ENCODE measurements around the gene SLC4A4. TPM values are rescaled to one million over a fixed set of nuclear protein-coding genes. Genes with fewer than 3 reads are reported as not detected.

SLC4A4 gene
- total RNA-seq, 1 experiment from 2014 or later: 1.1 TPM

- no peak overlapping the region for H3K4me3 Mint-ChIP-seq
- no peaks in the 10 kb centered on the region for H3K36me3 Mint-ChIP-seq
- CTCF ChIA-PET: no interaction called here
- H3K9me3 Mint-ChIP-seq: no peaks in the 10 kb centered on the region
- H3K27ac Mint-ChIP-seq: no peak overlapping the region
- POLR2A ChIA-PET: no interaction called here
- no peaks in the 10 kb centered on the region for H3K27me3 Mint-ChIP-seq (ENCODE audit: low read depth)
- DNase-seq (ENCODE audit: low spot score) (no peak), ATAC-seq (no peak)
- no peaks in the 10 kb centered on the region for H3K4me1 Mint-ChIP-seq
- TF ChIP-seq ZNF512 (CRISPR knock-in tag; IDR thresholded peaks at IDR 0.05; ENCODE audit: borderline replicate concordance): no peak
- no peak for TF ChIP-seq NFYB (CRISPR knock-in tag; conservative IDR thresholded peaks at IDR 0.05; ENCODE audit: low read depth)
- no peak for TF ChIP-seq ARID4B (CRISPR knock-in tag; IDR thresholded peaks at IDR 0.05; ENCODE audit: borderline replicate concordance)
- TF ChIP-seq NR1H2 (CRISPR knock-in tag; IDR thresholded peaks at IDR 0.05): no peak
- no peak for TF ChIP-seq NFE2L1 (CRISPR knock-in tag; IDR thresholded peaks at IDR 0.05)
- no peak for TF ChIP-seq ATF3 (CRISPR knock-in tag; conservative IDR thresholded peaks at IDR 0.05)
- no peak for TF ChIP-seq RORB (CRISPR knock-in tag; IDR thresholded peaks at IDR 0.05)
- TF ChIP-seq ZNF423 (CRISPR knock-in tag; IDR thresholded peaks at IDR 0.05): no peak
- no peak for TF ChIP-seq SOX15 (CRISPR knock-in tag; IDR thresholded peaks at IDR 0.05)
- TF ChIP-seq JAZF1 (CRISPR knock-in tag; IDR thresholded peaks at IDR 0.05): no peak
- TF ChIP-seq RELA (CRISPR knock-in tag; IDR thresholded peaks at IDR 0.05; ENCODE audit: borderline replicate concordance): no peak
- TF ChIP-seq CBFB (CRISPR knock-in tag; IDR thresholded peaks at IDR 0.05; ENCODE audit: low read depth): no peak
- TF ChIP-seq ELF4 (CRISPR knock-in tag; IDR thresholded peaks at IDR 0.05; ENCODE audit: low read depth): no peak
- no peak for TF ChIP-seq ZNF416 (CRISPR knock-in tag; IDR thresholded peaks at IDR 0.05)
- TF ChIP-seq FOXJ3 (CRISPR knock-in tag; IDR thresholded peaks at IDR 0.05; ENCODE audit: borderline replicate concordance): no peak
- no peak for TF ChIP-seq TCF7 (CRISPR knock-in tag; IDR thresholded peaks at IDR 0.05; ENCODE audit: low read depth)
- no peak for TF ChIP-seq NR3C1 (CRISPR knock-in tag; conservative IDR thresholded peaks at IDR 0.05; ENCODE audit: low read depth)
- TF ChIP-seq ZNF671 (CRISPR knock-in tag; IDR thresholded peaks at IDR 0.05): no peak
- TF ChIP-seq OVOL2 (CRISPR knock-in tag; IDR thresholded peaks at IDR 0.05; ENCODE audit: borderline replicate concordance): no peak
- TF ChIP-seq ERG (CRISPR knock-in tag; IDR thresholded peaks at IDR 0.05): no peak
Observed at GRCh38 chr4:71343670-71344466, 5.0 kb downstream of the SLC4A4 start.
